ENCODE results near the gene CCL15. TPM values are rescaled to one million over a fixed set of nuclear protein-coding genes. Genes with fewer than 3 reads are reported as not detected.

The CCL15 gene
- total and polyA plus RNA-seq, 2 of the 13 experiments (the other 11 are each of a cell fraction or from before 2014, with no cell fraction given): 29.2 to 45.9 TPM

DNA sequence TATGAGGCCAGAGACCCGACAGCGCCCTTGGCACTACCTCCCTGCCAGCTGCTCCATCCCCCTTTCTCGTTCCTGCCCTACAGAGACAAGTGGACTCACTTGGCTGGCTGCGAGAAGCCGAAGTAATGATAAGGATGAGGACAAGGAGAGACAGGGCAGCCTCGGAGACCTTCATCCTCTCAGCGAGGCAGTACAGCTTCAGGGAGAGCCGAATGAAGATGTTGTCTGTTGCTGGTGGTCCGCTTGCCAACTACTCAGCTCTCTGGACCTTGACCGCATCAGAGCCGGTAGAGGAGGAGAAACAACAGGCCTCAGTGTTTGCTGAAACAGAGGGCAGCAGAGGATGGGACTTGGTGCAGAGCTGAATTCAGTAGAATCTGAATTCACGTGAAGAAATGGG, 20.1 kb downstream of the CCL15 start, which contains the start of gene CCL16 (continued):
- TF ChIP-seq PRPF4 (IDR thresholded peaks at IDR 0.05; ENCODE audit: low read depth, low read length, poor library complexity, severe bottlenecking) (no peak), HMGA1 (CRISPR knock-in tag; conservative IDR thresholded peaks at IDR 0.05) (no peak), CCDC6 (CRISPR knock-in tag; IDR thresholded peaks at IDR 0.05) (no peak), MTF2 (CRISPR knock-in tag; IDR thresholded peaks at IDR 0.05; ENCODE audit: borderline replicate concordance) (no peak), NR2F6 (IDR thresholded peaks at IDR 0.05) (no peak), NR2F6 (CRISPR knock-in tag; IDR thresholded peaks at IDR 0.05) (peak; percentile 46; the same call in 1 of the 2 replicates), NFYB (CRISPR knock-in tag; IDR thresholded peaks at IDR 0.05) (no peak), NFKBIZ (CRISPR knock-in tag; IDR thresholded peaks at IDR 0.05) (no peak), ZNF782 (CRISPR knock-in tag; IDR thresholded peaks at IDR 0.05; ENCODE audit: borderline replicate concordance) (no peak), CBX5 (CRISPR knock-in tag; IDR thresholded peaks at IDR 0.05; ENCODE audit: borderline replicate concordance) (no peak), ATF7 (IDR thresholded peaks at IDR 0.05) (no peak), ATF7 (CRISPR knock-in tag; IDR thresholded peaks at IDR 0.05) (no peak), ZNF484 (CRISPR knock-in tag; IDR thresholded peaks at IDR 0.05; ENCODE audit: borderline replicate concordance, low read depth) (no peak), STAT5B (CRISPR knock-in tag; IDR thresholded peaks at IDR 0.05) (no peak), ZNF121 (CRISPR knock-in tag; IDR thresholded peaks at IDR 0.05) (no peak), ZNF446 (CRISPR knock-in tag; IDR thresholded peaks at IDR 0.05) (no peak), MZF1 (CRISPR knock-in tag; IDR thresholded peaks at IDR 0.05; ENCODE audit: borderline replicate concordance) (no peak), ZNF598 (CRISPR knock-in tag; IDR thresholded peaks at IDR 0.05; ENCODE audit: borderline replicate concordance) (0 out of 2 replicates have a peak, but pooled peaks have one; percentile 55), RBFOX2 (IDR thresholded peaks at IDR 0.05; ENCODE audit: low read depth, low read length) (no peak), THYN1 (CRISPR knock-in tag; IDR thresholded peaks at IDR 0.05; ENCODE audit: borderline replicate concordance, low read depth) (no peak), KAT2B (IDR thresholded peaks at IDR 0.05; ENCODE audit: borderline replicate concordance, low read depth, low read length) (no peak), NFE2L1 (CRISPR knock-in tag; IDR thresholded peaks at IDR 0.05; ENCODE audit: borderline replicate concordance) (no peak), ZFX (CRISPR knock-in tag; IDR thresholded peaks at IDR 0.05; ENCODE audit: low read depth) (peak; percentile 74)
- TF ChIP-seq, protein P1, sequence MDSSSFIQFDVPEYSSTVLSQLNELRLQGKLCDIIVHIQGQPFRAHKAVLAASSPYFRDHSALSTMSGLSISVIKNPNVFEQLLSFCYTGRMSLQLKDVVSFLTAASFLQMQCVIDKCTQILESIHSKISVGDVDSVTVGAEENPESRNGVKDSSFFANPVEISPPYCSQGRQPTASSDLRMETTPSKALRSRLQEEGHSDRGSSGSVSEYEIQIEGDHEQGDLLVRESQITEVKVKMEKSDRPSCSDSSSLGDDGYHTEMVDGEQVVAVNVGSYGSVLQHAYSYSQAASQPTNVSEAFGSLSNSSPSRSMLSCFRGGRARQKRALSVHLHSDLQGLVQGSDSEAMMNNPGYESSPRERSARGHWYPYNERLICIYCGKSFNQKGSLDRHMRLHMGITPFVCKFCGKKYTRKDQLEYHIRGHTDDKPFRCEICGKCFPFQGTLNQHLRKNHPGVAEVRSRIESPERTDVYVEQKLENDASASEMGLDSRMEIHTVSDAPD (CRISPR knock-in tag; IDR thresholded peaks at IDR 0.05): no peak
- TF ChIP-seq, protein P2, sequence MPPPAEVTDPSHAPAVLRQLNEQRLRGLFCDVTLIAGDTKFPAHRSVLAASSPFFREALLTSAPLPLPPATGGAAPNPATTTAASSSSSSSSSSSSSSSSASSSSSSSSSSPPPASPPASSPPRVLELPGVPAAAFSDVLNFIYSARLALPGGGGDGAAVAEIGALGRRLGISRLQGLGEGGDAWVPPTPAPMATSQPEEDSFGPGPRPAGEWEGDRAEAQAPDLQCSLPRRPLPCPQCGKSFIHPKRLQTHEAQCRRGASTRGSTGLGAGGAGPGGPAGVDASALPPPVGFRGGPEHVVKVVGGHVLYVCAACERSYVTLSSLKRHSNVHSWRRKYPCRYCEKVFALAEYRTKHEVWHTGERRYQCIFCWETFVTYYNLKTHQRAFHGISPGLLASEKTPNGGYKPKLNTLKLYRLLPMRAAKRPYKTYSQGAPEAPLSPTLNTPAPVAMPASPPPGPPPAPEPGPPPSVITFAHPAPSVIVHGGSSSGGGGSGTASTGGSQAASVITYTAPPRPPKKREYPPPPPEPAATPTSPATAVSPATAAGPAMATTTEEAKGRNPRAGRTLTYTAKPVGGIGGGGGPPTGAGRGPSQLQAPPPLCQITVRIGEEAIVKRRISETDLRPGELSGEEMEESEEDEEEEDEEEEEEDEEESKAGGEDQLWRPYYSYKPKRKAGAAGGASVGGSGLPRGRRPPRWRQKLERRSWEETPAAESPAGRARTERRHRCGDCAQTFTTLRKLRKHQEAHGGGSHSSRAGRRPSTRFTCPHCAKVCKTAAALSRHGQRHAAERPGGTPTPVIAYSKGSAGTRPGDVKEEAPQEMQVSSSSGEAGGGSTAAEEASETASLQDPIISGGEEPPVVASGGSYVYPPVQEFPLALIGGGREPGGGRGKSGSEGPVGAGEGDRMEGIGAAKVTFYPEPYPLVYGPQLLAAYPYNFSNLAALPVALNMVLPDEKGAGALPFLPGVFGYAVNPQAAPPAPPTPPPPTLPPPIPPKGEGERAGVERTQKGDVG (CRISPR knock-in tag; IDR thresholded peaks at IDR 0.05; ENCODE audit: borderline replicate concordance): no peak
- TF ChIP-seq, protein P3, sequence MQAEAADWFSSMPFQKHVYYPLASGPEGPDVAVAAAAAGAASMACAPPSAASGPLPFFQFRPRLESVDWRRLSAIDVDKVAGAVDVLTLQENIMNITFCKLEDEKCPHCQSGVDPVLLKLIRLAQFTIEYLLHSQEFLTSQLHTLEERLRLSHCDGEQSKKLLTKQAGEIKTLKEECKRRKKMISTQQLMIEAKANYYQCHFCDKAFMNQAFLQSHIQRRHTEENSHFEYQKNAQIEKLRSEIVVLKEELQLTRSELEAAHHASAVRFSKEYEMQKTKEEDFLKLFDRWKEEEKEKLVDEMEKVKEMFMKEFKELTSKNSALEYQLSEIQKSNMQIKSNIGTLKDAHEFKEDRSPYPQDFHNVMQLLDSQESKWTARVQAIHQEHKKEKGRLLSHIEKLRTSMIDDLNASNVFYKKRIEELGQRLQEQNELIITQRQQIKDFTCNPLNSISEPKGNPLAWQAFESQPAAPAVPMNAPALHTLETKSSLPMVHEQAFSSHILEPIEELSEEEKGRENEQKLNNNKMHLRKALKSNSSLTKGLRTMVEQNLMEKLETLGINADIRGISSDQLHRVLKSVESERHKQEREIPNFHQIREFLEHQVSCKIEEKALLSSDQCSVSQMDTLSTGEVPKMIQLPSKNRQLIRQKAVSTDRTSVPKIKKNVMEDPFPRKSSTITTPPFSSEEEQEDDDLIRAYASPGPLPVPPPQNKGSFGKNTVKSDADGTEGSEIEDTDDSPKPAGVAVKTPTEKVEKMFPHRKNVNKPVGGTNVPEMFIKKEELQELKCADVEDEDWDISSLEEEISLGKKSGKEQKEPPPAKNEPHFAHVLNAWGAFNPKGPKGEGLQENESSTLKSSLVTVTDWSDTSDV (CRISPR knock-in tag; IDR thresholded peaks at IDR 0.05): no peak
